GM12892 (cell line): ENCODE data around the gene CGNL1.

Experiments
- POLR2A ChIP-seq: IDR thresholded peaks from 2 replicates; pipeline ENCODE4 v1.6.1; 2011; ENCODE audit warnings: low read depth, low read length, control low read depth
- TAF1 ChIP-seq: IDR thresholded peaks from 2 replicates; pipeline ENCODE4 v1.6.1; 2011; ENCODE audit warnings: low read depth, mild to moderate bottlenecking, control low read depth, low read length, borderline replicate concordance

- no peak for TF ChIP-seq TAF1
- no peak for TF ChIP-seq POLR2A
Observed at GRCh38 chr15:57461541-57461940, 85.2 kb downstream of the CGNL1 start.
